B cell (primary cell): ENCODE data around the gene REC8. TPM values are rescaled to one million over a fixed set of nuclear protein-coding genes. Genes with fewer than 3 reads are reported as not detected.

Experiments used
- ATAC-seq: fragments of 200-7000 bp; cut with Tn5 transposase; one replicate; pipeline ENCODE4 v1.10.0; 2021; ENCODE audit warnings: low read depth, mild to moderate bottlenecking, moderate number of reproducible peaks, moderate library complexity
- CTCF ChIA-PET: fragments of 350-600 bp; sonication (Branson Sonifier 250); formaldehyde crosslinking; loops from one replicate; lab custom pipeline; 2021; ENCODE audit warnings: antibody characterized with exemption, inconsistent platforms; lab: Charles Lee
- POLR2A ChIA-PET: fragments of 350-600 bp; sonication (Branson Sonifier 250); formaldehyde crosslinking; loops from one replicate; lab custom pipeline; 2021; ENCODE audit warnings: antibody characterized with exemption; lab: Charles Lee
- DNase-seq: peaks from one replicate; pipeline ENCODE4 v3.0.0; 2013
- H2AFZ ChIP-seq: 2 replicates; pipeline ENCODE4 v1.6.1; 2012; ENCODE audit warnings: mild to moderate bottlenecking, low read depth, low read length; ENCODE audit not compliant: insufficient read depth, poor library complexity, severe bottlenecking
- H3K27ac ChIP-seq, 2 donors: 1 replicate in 1 of 2; 2 replicates in 1 of 2; pipeline ENCODE4 v1.5.1; 2012 to 2013; ENCODE audit warnings: low read length in 2 of 2, mild to moderate bottlenecking in 2 of 2, moderate library complexity in 1 of 2
- H3K27me3 ChIP-seq, 4 experiments: fragments of 200-600 bp in 1 of 4; sonication (generic) in 1 of 4; replicated peaks in 1 of 4; 1 replicate in 2 of 4; 2 replicates in 2 of 4; pipeline versions ENCODE4 v1.6.1 to v1.7.0; 2013 to 2016; ENCODE audit warnings: low read length in 3 of 4, mild to moderate bottlenecking in 2 of 4, mixed read lengths in 1 of 4, moderate library complexity in 1 of 4; ENCODE audit not compliant: insufficient read depth in 4 of 4, control insufficient read depth in 3 of 4; ENCODE audit errors: control extremely low read depth in 1 of 4
- H3K36me3 ChIP-seq, 2 experiments: replicated peaks in 1 of 2; 1 replicate in 1 of 2; 2 replicates in 1 of 2; pipeline versions ENCODE4 v1.6.1 to v1.7.1; 2013; ENCODE audit warnings: low read length in 1 of 2; ENCODE audit not compliant: insufficient read depth in 2 of 2, control insufficient read depth in 1 of 2; ENCODE audit errors: control extremely low read depth in 1 of 2, extremely low read depth in 1 of 2
- H3K4me1 ChIP-seq, 2 donors: fragments of 200-600 bp in 1 of 2; sonication (generic) in 1 of 2; 1 replicate in 1 of 2; 2 replicates in 1 of 2; pipeline versions ENCODE4 v1.5.1 to v1.6.1; 2013 to 2017; ENCODE audit warnings: low read length in 2 of 2; ENCODE audit not compliant: control insufficient read depth in 2 of 2, insufficient read depth in 2 of 2
- H3K4me2 ChIP-seq: replicated peaks from 2 replicates; pipeline ENCODE3; 2012; ENCODE audit warnings: mild to moderate bottlenecking, low read depth, low read length; ENCODE audit not compliant: poor library complexity, severe bottlenecking
- H3K4me3 ChIP-seq, 5 experiments: fragments of 200-600 bp in 1 of 5; sonication (generic) in 1 of 5; 1 replicate in 3 of 5; 2 replicates in 2 of 5; pipeline versions ENCODE4 v1.5.1 to v1.7.0; 2011 to 2016; ENCODE audit warnings: low read length in 4 of 5, mild to moderate bottlenecking in 4 of 5, low read depth in 2 of 5, control low read depth in 1 of 5, moderate library complexity in 1 of 5; ENCODE audit not compliant: insufficient read depth in 1 of 5; ENCODE audit errors: control extremely low read depth in 1 of 5, extremely low read depth in 1 of 5
- H3K79me2 ChIP-seq: fragments of 200-600 bp; sonication (generic); one replicate; pipeline ENCODE4 v1.6.0; 2016; ENCODE audit warnings: low read length; ENCODE audit not compliant: control insufficient read depth, insufficient read depth
- H3K9ac ChIP-seq: fragments of 200-600 bp; sonication (generic); 2 replicates; pipeline ENCODE4 v1.6.1; 2017; ENCODE audit warnings: mild to moderate bottlenecking, low read length, moderate library complexity
- H3K9me3 ChIP-seq, 3 donors: one replicate each; pipeline versions ENCODE4 v1.6.1 to v1.7.1; 2013; ENCODE audit warnings: low read length in 2 of 3; ENCODE audit not compliant: control insufficient read depth in 2 of 3, insufficient read depth in 1 of 3; ENCODE audit errors: control extremely low read depth in 1 of 3
- H4K20me1 ChIP-seq: 2 replicates; pipeline ENCODE4 v1.6.0; 2012; ENCODE audit warnings: mild to moderate bottlenecking, low read length; ENCODE audit not compliant: insufficient read depth, control insufficient read depth, poor library complexity, severe bottlenecking
- H3K27ac Mint-ChIP-seq: one replicate; pipeline ENCODE4 v1.8.0; 2021; ENCODE audit warnings: mixed read lengths
- H3K27me3 Mint-ChIP-seq: one replicate; pipeline ENCODE4 v1.8.0; 2021; ENCODE audit warnings: mixed read lengths
- H3K4me1 Mint-ChIP-seq: one replicate; pipeline ENCODE4 v1.8.0; 2021; ENCODE audit warnings: mixed read lengths
- H3K4me3 Mint-ChIP-seq: one replicate; pipeline ENCODE4 v1.8.0; 2021; ENCODE audit warnings: mixed read lengths
- H3K9me3 Mint-ChIP-seq: one replicate; pipeline ENCODE4 v1.8.0; 2022; ENCODE audit warnings: mixed read lengths; ENCODE audit not compliant: insufficient read depth
- EZH2 ChIP-seq: IDR thresholded peaks from 2 replicates; pipeline ENCODE4 v1.6.1; 2012; ENCODE audit warnings: borderline replicate concordance, low read depth, mild to moderate bottlenecking, moderate library complexity, low read length; ENCODE audit not compliant: insufficient read depth, poor library complexity, severe bottlenecking
- WGBS: methylation state at CpG from one replicate; pipeline ENCODE4 v1.1.5; 2013; ENCODE audit warnings: missing lambda C conversion rate; ENCODE audit not compliant: insufficient coverage; 5-methylcytosine and 5-hydroxymethylcytosine counted together
- intact Hi-C: fragments of 100-400 bp; cut with micrococcal nuclease; formaldehyde crosslinking; loops from one replicate; pipeline ENCODE4 v1.10.0; 2022
- polyA plus RNA-seq: library from polyadenylated mRNA; depleted of rRNA; stranded (reverse); fragments of >200 nt; gene quantifications from 2 replicates; pipeline ENCODE4 v1.2.3, GENCODE V29; 2012
- total RNA-seq, 2 donors: library from RNA; stranded (reverse); fragments of 120-200 nt in 1 of 2; gene quantifications; 1 replicate in 1 of 2; 2 replicates in 1 of 2; pipeline versions ENCODE4 v1.2.3 to v1.2.4, GENCODE V29; 2013 to 2022
- TF ChIP-seq, protein P1 (sequence below): fragments of 200-600 bp; IDR thresholded peaks from one replicate; pipeline ENCODE4 v1.8.0; 2022; ENCODE audit warnings: antibody characterized with exemption, mild to moderate bottlenecking

Gene REC8
- total and polyA plus RNA-seq, 2 donors (not counting 1 experiment from before 2014, with no cell fraction given): 34.0 to 62.1 TPM

DNA sequence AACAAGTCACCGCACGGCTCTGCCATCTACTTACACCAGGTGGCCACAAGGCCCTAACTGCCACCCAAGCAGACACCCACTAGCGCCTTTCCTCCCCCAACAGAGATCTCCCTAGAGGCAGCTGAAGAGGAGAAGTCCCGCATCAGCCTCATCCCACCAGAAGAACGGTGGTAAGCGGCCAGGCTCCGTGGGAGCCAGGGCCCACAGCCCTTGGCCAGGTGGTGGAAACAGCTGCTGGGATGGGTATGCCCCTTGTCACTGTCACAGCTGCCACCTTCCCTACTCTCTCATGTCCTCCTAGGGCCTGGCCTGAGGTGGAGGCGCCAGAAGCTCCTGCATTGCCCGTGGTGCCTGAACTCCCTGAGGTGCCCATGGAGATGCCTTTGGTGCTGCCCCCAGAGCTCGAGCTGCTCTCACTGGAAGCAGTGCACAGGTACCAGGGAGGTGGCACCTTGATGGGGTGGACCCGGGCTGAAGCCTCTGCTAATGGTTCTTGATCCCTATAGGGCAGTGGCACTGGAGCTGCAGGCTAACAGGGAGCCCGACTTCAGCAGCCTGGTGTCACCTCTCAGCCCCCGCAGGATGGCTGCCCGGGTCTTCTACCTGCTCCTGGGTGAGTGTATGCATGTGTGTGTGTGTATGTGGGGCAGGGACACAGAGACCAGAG lies 7.5 kb downstream of the REC8 start:
- no peaks in the 10 kb centered on the region for H3K4me1 ChIP-seq
- ChIA-PET CTCF (interaction anchor here (1.0 to 1.2 kb wide), 2 partner anchors 85 to 129 kb away, joined by 3 read pairs; partner anchors contain the start of gene CIDEB), POLR2A (interaction anchor here (0.6 to 0.8 kb wide), 3 partner anchors 10 to 73 kb away, joined by 3 to 6 read pairs (median 5); partner anchors contain the start of gene MDP1)
- no peaks in the 10 kb centered on the region for H3K9me3 ChIP-seq
- intact Hi-C loops: no loop called here
- no peaks in the 10 kb centered on the region for H3K9me3 Mint-ChIP-seq
- H3K4me3 Mint-ChIP-seq: no peak overlapping the region
- H3K27me3 ChIP-seq: no peaks in the 10 kb centered on the region
- H3K27me3 Mint-ChIP-seq: no peaks in the 10 kb centered on the region
- no peak for DNase-seq
- no peak overlapping the region for H3K27ac ChIP-seq
- H3K4me2 ChIP-seq: no peak overlapping the region
- ATAC-seq: no peak
- H3K36me3 ChIP-seq: peaks cover 3 to 64% of the 10 kb centered on the region in 2 experiments
- H4K20me1 ChIP-seq: no peaks in the 10 kb centered on the region
- TF ChIP-seq, protein P1, sequence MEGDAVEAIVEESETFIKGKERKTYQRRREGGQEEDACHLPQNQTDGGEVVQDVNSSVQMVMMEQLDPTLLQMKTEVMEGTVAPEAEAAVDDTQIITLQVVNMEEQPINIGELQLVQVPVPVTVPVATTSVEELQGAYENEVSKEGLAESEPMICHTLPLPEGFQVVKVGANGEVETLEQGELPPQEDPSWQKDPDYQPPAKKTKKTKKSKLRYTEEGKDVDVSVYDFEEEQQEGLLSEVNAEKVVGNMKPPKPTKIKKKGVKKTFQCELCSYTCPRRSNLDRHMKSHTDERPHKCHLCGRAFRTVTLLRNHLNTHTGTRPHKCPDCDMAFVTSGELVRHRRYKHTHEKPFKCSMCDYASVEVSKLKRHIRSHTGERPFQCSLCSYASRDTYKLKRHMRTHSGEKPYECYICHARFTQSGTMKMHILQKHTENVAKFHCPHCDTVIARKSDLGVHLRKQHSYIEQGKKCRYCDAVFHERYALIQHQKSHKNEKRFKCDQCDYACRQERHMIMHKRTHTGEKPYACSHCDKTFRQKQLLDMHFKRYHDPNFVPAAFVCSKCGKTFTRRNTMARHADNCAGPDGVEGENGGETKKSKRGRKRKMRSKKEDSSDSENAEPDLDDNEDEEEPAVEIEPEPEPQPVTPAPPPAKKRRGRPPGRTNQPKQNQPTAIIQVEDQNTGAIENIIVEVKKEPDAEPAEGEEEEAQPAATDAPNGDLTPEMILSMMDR: no peak
- no peak for TF ChIP-seq EZH2
- H3K27ac Mint-ChIP-seq: no peak overlapping the region
- WGBS: 73% methylated on average over 9 of the region's 14 CpGs
- no peak overlapping the region for H2AFZ ChIP-seq
- peaks cover 8% of the 10 kb centered on the region for H3K4me1 Mint-ChIP-seq
- H3K79me2 ChIP-seq: no peaks in the 10 kb centered on the region
- H3K9ac ChIP-seq: no peak overlapping the region
- H3K4me3 ChIP-seq: no peak overlapping the region
